ENCODE data around the gene BIK. TPM values are rescaled to one million over a fixed set of nuclear protein-coding genes. Genes with fewer than 3 reads are reported as not detected.

The BIK gene
- not detected for total RNA-seq

GRCh38 chr22:43110444-43110926, at the start of gene BIK:
BIK (plus strand) TSS chr22:43110750; CDS start chr22:43124023, 13,273 bp downstream.

GRCh38 chr22:43088984-43089717, 21.4 kb upstream of the BIK start, which contains the start of gene TTLL1:
TTLL1 (minus strand) TSS chr22:43089391; CDS start chr22:43075586, 13,805 bp downstream.

GRCh38 chr22:43142880-43143562, 32.5 kb downstream of the BIK start, which contains the start of gene MCAT:
MCAT (minus strand) TSS chr22:43143398; CDS start chr22:43143348, 50 bp downstream.

GRCh38 chr22:43151251-43152002, 40.9 kb downstream of the BIK start, which contains the start of gene TSPO:
TSPO (plus strand) TSS chr22:43151559; CDS start chr22:43159239, 7,680 bp downstream.

Other genes starting within 250 kb of the BIK start
- gene PACSIN2, start 95.6 kb upstream of the BIK start, total RNA-seq = 27.9 TPM
- gene TTLL1, start 21.4 kb upstream of the BIK start, total RNA-seq = 49.5 TPM
- gene MCAT, start 32.6 kb downstream of the BIK start, total RNA-seq = 26.9 TPM
- gene TSPO, start 40.8 kb downstream of the BIK start, total RNA-seq = 37.6 TPM
- gene TTLL12, start 76.4 kb downstream of the BIK start, total RNA-seq = 36.6 TPM
- 59.8 TPM for gene SCUBE1, start 232.6 kb downstream of the BIK start, total RNA-seq

Data from parietal lobe (tissue), 1 donor.